HG03378 (cell line): ENCODE measurements around the gene NR4A2.

ENCODE experiments used
- ATAC-seq: cut with Tn5 transposase; IDR thresholded peaks from one replicate; pipeline ENCODE4 v1.9.1; 2021; ENCODE audit warnings: mild to moderate bottlenecking, moderate library complexity; ENCODE audit not compliant: unreplicated experiment

NR4A2 gene

GRCh38 chr2:156340804-156341451 lies 8.4 kb upstream of the NR4A2 start:
- peak; percentile 14 for ATAC-seq

DNA sequence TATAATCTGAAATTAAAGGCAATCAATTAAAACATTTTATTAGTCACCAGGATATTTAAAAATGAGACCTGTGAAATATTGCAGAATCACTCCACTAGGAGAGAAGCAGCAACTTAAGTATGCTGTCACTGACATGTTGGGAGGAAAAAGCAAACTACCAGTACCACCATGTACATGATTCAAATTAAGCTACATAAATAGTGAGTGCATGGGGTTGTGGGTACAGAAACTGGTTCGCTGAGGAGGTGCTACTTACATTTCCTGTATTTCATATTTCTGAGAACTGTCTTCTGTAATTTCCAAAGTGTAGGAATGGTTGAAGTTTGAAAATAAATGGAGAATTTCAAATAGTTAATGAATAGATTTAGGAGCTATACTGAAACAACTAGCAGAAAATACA lies 7.9 kb upstream of the NR4A2 start:
- peak; percentile 15 for ATAC-seq

DNA sequence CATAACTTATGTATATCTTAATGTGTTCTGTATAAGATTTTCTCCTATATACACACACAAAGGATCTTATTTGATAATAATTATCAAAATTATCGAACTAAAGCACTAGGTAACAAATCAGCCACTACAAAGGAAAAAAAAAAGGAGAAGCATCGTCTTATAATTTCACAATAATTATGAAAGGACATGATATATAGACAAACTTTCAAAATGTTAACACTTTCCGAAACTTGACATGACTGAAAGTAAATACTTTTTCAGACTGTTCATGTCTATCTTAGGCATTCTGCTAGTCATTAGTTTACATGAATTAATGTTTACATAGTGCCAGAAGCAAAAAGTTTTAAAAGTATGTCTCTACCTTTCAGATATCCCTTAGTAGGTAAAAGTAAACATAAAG lies 7.3 kb upstream of the NR4A2 start:
- no peak for ATAC-seq

DNA sequence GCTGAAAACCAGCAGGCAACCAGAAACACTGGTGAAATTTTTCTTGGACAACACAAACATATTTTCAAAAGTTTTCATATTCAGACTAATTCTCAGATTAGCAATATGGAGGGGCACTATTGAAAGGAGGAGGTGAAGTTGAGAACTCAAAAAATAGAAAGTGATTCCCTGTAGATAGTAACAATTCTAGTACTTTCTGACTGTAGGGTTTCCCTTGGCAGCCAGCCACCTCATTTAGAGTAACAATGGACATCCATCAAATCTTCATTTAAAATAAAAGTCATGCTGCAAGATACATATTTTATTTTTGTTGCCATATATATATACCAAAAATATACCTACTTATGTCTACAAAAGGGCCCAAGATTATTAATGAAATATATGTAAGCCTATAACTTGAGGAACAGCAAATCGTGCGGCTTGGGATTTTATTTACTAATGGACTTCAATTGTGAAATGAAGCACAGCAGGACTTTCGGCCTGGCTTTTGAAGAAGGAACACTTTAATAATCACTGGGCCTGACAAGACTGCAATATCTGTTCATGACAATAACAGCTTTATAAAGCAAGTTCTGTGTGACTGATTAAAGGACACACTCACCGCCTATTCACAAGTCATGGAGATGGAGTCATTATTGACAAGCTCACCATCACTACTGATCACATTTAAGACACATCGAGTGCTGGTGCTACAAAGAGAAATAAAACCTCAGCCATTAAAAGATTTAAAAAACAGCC lies 6.8 kb upstream of the NR4A2 start:
- ATAC-seq: no peak

- ATAC-seq: no peak
Observed at GRCh38 chr2:156338578-156338977, 6.1 kb upstream of the NR4A2 start.

- ATAC-seq: peak; percentile 15
Observed at GRCh38 chr2:156334496-156335478, 2.3 kb upstream of the NR4A2 start.

DNA sequence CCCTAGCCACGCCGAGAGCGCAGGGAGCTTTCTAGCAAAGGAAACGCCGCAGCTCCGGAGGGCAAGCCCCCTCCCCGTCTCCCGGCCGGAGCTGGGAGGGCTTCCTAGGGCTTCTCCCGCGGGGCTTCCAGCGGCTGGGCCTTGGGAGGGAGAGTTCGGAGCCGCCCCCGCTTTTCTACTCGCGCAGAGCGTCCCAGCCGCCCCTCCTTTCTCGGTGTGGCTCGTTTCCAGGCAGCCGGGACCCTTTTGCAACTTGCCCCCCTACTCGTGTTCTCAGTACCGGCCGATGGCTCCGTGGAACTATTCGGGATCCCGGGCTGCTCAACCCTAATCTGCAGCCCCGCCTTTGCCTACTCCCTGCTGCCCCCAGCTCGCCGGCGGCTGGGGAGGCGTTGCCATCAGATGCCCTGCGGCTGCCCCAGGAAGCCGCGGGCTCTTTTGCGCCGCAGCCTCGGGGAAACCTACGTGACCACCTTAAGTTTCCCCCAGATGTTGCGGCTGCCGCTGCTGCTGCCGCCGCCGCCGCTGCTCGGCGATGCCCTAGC lies 1.5 kb upstream of the NR4A2 start:
- ATAC-seq: no peak

DNA sequence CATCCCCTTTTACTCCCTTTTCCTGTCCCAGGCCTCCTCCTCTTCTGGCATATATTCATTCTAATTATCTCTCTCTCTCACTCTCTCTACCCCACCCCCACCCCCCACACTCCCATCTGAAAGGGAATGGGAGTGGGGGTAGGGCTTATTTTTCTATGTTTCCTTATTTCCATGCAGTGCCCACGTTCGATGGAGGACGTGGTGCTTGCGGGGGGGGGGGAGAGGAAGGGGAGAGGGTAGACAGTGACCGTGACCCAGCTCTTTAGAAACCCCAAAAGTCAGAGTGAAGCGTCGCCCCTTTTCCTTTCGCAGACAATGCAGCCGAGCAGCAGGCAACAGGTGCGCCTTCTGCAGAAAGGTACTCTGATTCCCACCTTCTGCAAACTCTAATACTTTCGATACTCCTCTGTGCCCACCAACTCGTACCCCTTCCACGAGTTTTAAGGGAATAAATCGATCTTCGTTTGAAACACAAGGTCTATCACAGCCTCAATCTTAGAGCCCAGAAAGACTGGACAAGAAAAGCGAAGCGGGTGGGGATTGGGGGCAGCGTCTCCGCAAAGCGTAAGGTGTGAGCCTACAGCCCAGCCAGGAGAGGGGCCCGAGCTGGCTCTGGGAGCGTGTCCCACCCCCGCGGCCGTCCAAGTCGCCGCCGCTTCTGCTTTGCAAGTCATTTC lies 891 bp upstream of the NR4A2 start:
- no peak for ATAC-seq

GRCh38 chr2:156332284-156332533 lies 312 bp downstream of the NR4A2 start:
- peak; percentile 6 for ATAC-seq

DNA sequence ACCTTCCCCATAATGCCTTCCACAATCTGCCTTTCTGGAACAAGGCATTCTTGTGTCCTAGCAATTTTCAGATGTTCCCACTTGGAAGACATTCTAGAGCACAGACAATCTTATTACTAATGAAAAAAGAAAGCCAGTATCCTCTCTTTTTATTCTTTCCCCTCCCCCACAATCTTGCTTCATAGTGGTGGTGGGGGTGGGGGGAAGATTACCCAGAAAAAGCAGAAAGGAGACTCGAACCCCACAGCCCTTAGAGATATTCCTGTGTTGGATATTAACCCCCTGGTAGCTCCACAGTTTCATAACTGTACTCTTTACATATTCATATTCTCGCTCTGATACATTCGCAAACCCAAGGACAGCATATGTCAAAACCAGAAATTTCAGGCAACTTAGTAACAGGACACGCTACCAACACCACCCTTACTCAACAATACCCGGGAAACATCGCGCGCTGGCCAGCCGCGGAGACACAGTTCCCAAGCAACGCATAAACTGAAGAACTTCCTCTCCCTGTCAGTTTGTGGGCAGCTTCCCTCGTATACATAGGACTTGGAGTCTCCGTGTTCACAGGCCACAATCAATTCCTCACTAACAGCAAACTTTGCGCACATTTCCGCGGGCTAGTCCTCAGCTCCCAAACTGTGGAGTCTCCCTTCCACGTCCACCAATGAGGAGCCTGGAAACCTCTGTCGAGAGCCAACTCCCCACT lies 793 bp downstream of the NR4A2 start:
- no peak for ATAC-seq

- ATAC-seq: no peak
Observed at GRCh38 chr2:156329927-156330726, 2.4 kb downstream of the NR4A2 start.

DNA sequence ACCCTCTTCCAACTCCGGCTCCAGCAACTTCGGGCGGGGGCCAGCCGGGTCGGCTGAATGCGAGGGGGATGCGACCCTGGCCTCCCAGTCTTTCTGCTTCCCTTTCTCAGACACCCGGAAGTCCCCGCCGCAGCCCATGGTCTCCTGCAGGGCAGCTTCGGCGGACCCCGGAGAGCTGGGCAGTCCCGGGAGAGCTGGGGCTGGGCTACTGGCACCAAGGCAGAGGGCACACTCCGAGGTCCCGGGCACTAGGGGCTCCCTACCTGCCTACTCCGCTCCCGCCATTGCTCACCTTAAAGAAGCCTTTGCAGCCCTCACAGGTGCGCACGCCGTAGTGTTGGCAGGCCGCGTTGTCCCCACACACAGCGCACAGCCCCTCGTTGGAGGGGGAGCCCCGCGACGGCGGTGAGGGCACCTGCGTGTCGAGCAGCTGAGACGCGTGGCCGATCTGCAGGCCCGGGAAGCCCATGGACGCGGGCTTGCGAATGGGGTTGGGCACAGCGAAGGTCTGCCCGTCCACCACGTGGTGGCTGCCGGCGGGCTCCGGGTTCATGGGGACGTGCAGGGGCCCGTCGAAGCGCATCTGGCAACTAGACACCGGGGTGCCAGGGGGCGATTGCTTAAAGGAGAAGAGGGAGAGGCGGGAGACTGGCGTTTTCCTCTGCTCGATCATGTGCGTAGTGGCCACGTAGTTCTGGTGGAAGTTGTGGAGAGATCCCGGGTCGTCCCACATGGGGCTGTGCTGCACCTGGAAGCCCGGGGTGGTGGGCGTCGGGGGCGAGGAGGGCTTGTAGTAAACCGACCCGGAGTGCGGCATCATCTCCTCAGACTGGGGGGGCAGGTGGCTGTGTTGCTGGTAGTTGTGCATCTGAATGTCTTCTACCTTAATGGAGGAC lies 3.2 kb downstream of the NR4A2 start:
- ATAC-seq: no peak

GRCh38 chr2:156327835-156328695 lies 4.5 kb downstream of the NR4A2 start:
- ATAC-seq: no peak

- ATAC-seq: no peak
Observed at GRCh38 chr2:156326526-156327095, 5.9 kb downstream of the NR4A2 start.

GRCh38 chr2:156325688-156326525 lies 6.6 kb downstream of the NR4A2 start:
- ATAC-seq: no peak

DNA sequence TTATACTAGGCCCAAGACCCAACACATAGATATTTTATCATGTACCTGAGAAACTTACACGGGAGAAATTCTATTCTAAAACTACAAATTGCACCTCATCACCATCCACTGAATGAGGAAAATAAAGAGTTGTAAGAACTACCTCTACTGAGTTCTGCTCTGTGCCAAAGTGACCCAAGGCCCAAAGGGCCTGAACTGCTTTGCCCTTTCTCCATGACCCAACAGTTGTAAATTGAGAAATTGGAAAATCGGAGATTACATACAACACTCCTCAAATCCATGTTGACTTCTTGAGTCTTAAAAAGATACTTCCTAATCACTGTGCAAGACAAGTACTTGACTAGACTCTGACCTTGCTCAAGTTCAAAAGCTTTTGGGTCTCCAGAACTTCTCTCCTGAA lies 8.8 kb downstream of the NR4A2 start:
- no peak for ATAC-seq
